Measurements from ENCODE around the gene ADA. TPM values are rescaled to one million over a fixed set of nuclear protein-coding genes. Genes with fewer than 3 reads are reported as not detected.

Gene ADA
- total RNA-seq, 5 donors from 2014 or later (not counting 1 experiment from before 2014, with no cell fraction given): 21.9 to 42.1 (median 33.3) TPM

DNA sequence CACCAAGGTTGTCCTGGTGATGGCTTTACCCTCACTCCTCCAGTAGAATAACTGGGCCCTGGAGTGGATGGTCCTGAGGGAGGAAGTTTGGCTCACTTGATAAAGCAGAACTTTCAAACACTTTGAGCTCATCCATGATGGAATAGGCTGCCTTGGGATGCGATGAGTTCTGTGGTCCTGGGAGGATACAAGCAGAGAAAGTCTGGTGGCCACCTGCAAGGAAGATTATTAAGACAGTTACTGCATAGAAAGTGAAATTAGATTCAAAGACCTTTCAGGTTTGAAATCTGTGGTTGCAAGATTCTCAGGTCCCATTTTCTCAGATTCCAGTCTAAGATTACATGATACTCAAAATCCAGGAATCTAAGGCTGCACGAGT lies 43.8 kb upstream of the ADA start:
- ChIA-PET CTCF (interaction anchor here in 1 of 2 donors (0.6 kb wide), 1 partner anchor 358 kb away, joined by 12 read pairs; no protein-coding TSS in a partner anchor), POLR2A (no interaction called here)
- H3K27me3 ChIP-seq (replicated peaks in 1 of 2; ENCODE audit: control insufficient read depth in 2 of 2, extremely low read depth in 1 of 2, insufficient read depth in 2 of 2, low read length in 1 of 2): no peaks in the 10 kb centered on the region
- WGBS (ENCODE audit: insufficient coverage): 43% methylated on average over 1 of the region's 2 CpGs
- H3K4me1 ChIP-seq (ENCODE audit: control insufficient read depth in 1 of 2, extremely low read depth in 1 of 2, insufficient read depth in 2 of 2, low read length in 2 of 2): no peaks in the 10 kb centered on the region
- Mint-ChIP-seq H3K27ac (no peak overlapping the region), H3K4me1 (peaks cover 0 to 6% (median 0%) of the 10 kb centered on the region in 3 donors), H3K4me3 (no peak overlapping the region), H3K9me3 (peaks cover 0 to 4% (median 0%) of the 10 kb centered on the region in 3 donors), H3K36me3 (no peaks in the 10 kb centered on the region), H3K27me3 (no peaks in the 10 kb centered on the region)
- H3K9me3 ChIP-seq: no peaks in the 10 kb centered on the region
- H3K4me3 ChIP-seq (ENCODE audit: control insufficient read depth in 1 of 2, extremely low read depth in 1 of 2, low read length in 1 of 2): no peak overlapping the region
- DNase-seq: no peak
- no peak overlapping the region for H3K27ac ChIP-seq (ENCODE audit: low read length)
- no peaks in the 10 kb centered on the region for H3K36me3 ChIP-seq (ENCODE audit: control insufficient read depth in 2 of 2, extremely low read depth in 1 of 2, insufficient read depth in 1 of 2, low read length in 1 of 2)
- no peak for ATAC-seq (replicated peaks in 1 of 4)

DNA sequence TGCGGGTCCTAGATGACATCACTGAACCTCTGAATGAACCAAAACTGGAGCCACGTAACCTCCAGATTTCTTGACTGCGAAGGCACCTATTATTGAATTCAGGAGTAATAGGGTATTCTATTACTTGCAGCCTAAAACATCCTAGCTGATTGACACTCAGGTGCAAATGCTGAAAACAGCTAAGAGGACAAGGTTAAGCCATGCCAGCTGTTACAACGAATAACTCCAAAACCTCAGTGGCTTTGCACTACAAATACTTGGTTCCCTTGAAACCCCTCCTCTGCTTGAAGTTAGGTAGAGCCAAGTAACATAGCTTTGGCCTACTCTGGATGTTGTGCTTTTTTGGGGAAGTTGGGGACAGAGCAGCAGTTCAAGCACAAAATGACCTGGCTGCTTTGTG lies 42.7 kb upstream of the ADA start:
- no peaks in the 10 kb centered on the region for H3K4me1 ChIP-seq (ENCODE audit: control insufficient read depth in 1 of 2, extremely low read depth in 1 of 2, insufficient read depth in 2 of 2, low read length in 2 of 2)
- no peak overlapping the region for H3K27ac ChIP-seq (ENCODE audit: low read length)
- no peak overlapping the region for H3K27ac Mint-ChIP-seq
- no peaks in the 10 kb centered on the region for H3K36me3 Mint-ChIP-seq
- peaks cover 0 to 6% (median 0%) of the 10 kb centered on the region in 3 donors for H3K4me1 Mint-ChIP-seq
- ATAC-seq (replicated peaks in 1 of 4) (no peak), DNase-seq (no peak)
- ChIA-PET CTCF (no interaction called here), POLR2A (no interaction called here)
- peaks cover 0 to 4% (median 0%) of the 10 kb centered on the region in 3 donors for H3K9me3 Mint-ChIP-seq
- H3K36me3 ChIP-seq (ENCODE audit: control insufficient read depth in 2 of 2, extremely low read depth in 1 of 2, insufficient read depth in 1 of 2, low read length in 1 of 2): no peaks in the 10 kb centered on the region
- H3K4me3 Mint-ChIP-seq: no peak overlapping the region
- H3K27me3 Mint-ChIP-seq: no peaks in the 10 kb centered on the region
- no peaks in the 10 kb centered on the region for H3K9me3 ChIP-seq
- H3K4me3 ChIP-seq (ENCODE audit: control insufficient read depth in 1 of 2, extremely low read depth in 1 of 2, low read length in 1 of 2): no peak overlapping the region
- WGBS (ENCODE audit: insufficient coverage): 100% methylated on average over 2 of the region's 4 CpGs
- H3K27me3 ChIP-seq (replicated peaks in 1 of 2; ENCODE audit: control insufficient read depth in 2 of 2, extremely low read depth in 1 of 2, insufficient read depth in 2 of 2, low read length in 1 of 2): no peaks in the 10 kb centered on the region

- Mint-ChIP-seq H3K4me1 (peaks cover 0 to 6% (median 0%) of the 10 kb centered on the region in 3 donors), H3K9me3 (peaks cover 0 to 4% (median 0%) of the 10 kb centered on the region in 3 donors), H3K27me3 (no peaks in the 10 kb centered on the region), H3K36me3 (no peaks in the 10 kb centered on the region), H3K4me3 (no peak overlapping the region), H3K27ac (no peak overlapping the region)
- ATAC-seq (replicated peaks in 1 of 4) (no peak), DNase-seq (no peak)
- H3K4me3 ChIP-seq (ENCODE audit: control insufficient read depth in 1 of 2, extremely low read depth in 1 of 2, low read length in 1 of 2): no peak overlapping the region
- ChIA-PET POLR2A (no interaction called here), CTCF (no interaction called here)
- H3K36me3 ChIP-seq (ENCODE audit: control insufficient read depth in 2 of 2, extremely low read depth in 1 of 2, insufficient read depth in 1 of 2, low read length in 1 of 2): no peaks in the 10 kb centered on the region
- no peak overlapping the region for H3K27ac ChIP-seq (ENCODE audit: low read length)
- H3K9me3 ChIP-seq: no peaks in the 10 kb centered on the region
- H3K27me3 ChIP-seq (replicated peaks in 1 of 2; ENCODE audit: control insufficient read depth in 2 of 2, extremely low read depth in 1 of 2, insufficient read depth in 2 of 2, low read length in 1 of 2): no peaks in the 10 kb centered on the region
- no peaks in the 10 kb centered on the region for H3K4me1 ChIP-seq (ENCODE audit: control insufficient read depth in 1 of 2, extremely low read depth in 1 of 2, insufficient read depth in 2 of 2, low read length in 2 of 2)
These were observed 42.1 kb upstream of the ADA start for GRCh38 chr20:44693627-44694026.

- 42% methylated on average over 3 of the region's 7 CpGs for WGBS (ENCODE audit: insufficient coverage)
- POLR2A ChIA-PET: no interaction called here
These were observed 41.5 kb upstream of the ADA start for GRCh38 chr20:44692932-44693480.

GRCh38 chr20:44691424-44692423 lies 40.2 kb upstream of the ADA start:
- ChIA-PET CTCF (interaction anchor here (0.6 to 0.9 kb wide), 3 partner anchors 9 to 56 kb away, joined by 3 to 5 read pairs (median 3); no protein-coding TSS in a partner anchor), POLR2A (interaction anchor here in 1 of 2 donors (0.6 kb wide), 1 partner anchor 11 kb away, joined by 4 read pairs; no protein-coding TSS in a partner anchor)
- H3K4me3 Mint-ChIP-seq: no peak overlapping the region
- ATAC-seq (replicated peaks in 1 of 4): no peak
- peaks cover 4 to 7% of the 10 kb centered on the region in 2 donors for H3K27me3 Mint-ChIP-seq
- peaks cover 0 to 6% (median 0%) of the 10 kb centered on the region in 3 donors for H3K4me1 Mint-ChIP-seq
- no peaks in the 10 kb centered on the region for H3K36me3 Mint-ChIP-seq
- DNase-seq: no peak
- H3K27ac Mint-ChIP-seq: no peak overlapping the region
- no peaks in the 10 kb centered on the region for H3K9me3 ChIP-seq
- peaks cover 0 to 4% (median 0%) of the 10 kb centered on the region in 3 donors for H3K9me3 Mint-ChIP-seq
- H3K4me1 ChIP-seq (ENCODE audit: control insufficient read depth in 1 of 2, extremely low read depth in 1 of 2, insufficient read depth in 2 of 2, low read length in 2 of 2): no peaks in the 10 kb centered on the region
- 100% methylated on average over 4 of the region's 7 CpGs for WGBS (ENCODE audit: insufficient coverage)
- H3K27ac ChIP-seq (ENCODE audit: low read length): no peak overlapping the region
- peaks cover 0 to 2% of the 10 kb centered on the region in 2 experiments for H3K27me3 ChIP-seq (replicated peaks in 1 of 2; ENCODE audit: control insufficient read depth in 2 of 2, extremely low read depth in 1 of 2, insufficient read depth in 2 of 2, low read length in 1 of 2)
- no peaks in the 10 kb centered on the region for H3K36me3 ChIP-seq (ENCODE audit: control insufficient read depth in 2 of 2, extremely low read depth in 1 of 2, insufficient read depth in 1 of 2, low read length in 1 of 2)
- H3K4me3 ChIP-seq (ENCODE audit: control insufficient read depth in 1 of 2, extremely low read depth in 1 of 2, low read length in 1 of 2): no peak overlapping the region

More at GRCh38 chr20:44692932-44693480, 41.5 kb upstream of the ADA start:
- Mint-ChIP-seq H3K27me3 (no peaks in the 10 kb centered on the region), H3K4me1 (peaks cover 0 to 6% (median 0%) of the 10 kb centered on the region in 3 donors), H3K9me3 (peaks cover 0 to 4% (median 0%) of the 10 kb centered on the region in 3 donors), H3K27ac (no peak overlapping the region), H3K36me3 (no peaks in the 10 kb centered on the region), H3K4me3 (no peak overlapping the region)
- Histone ChIP-seq H3K27me3 (replicated peaks in 1 of 2; ENCODE audit: control insufficient read depth in 2 of 2, extremely low read depth in 1 of 2, insufficient read depth in 2 of 2, low read length in 1 of 2) (no peaks in the 10 kb centered on the region), H3K27ac (ENCODE audit: low read length) (no peak overlapping the region), H3K4me1 (ENCODE audit: control insufficient read depth in 1 of 2, extremely low read depth in 1 of 2, insufficient read depth in 2 of 2, low read length in 2 of 2) (no peaks in the 10 kb centered on the region), H3K9me3 (no peaks in the 10 kb centered on the region), H3K36me3 (ENCODE audit: control insufficient read depth in 2 of 2, extremely low read depth in 1 of 2, insufficient read depth in 1 of 2, low read length in 1 of 2) (no peaks in the 10 kb centered on the region), H3K4me3 (ENCODE audit: control insufficient read depth in 1 of 2, extremely low read depth in 1 of 2, low read length in 1 of 2) (no peak overlapping the region)
- no peak for DNase-seq
- no peak for ATAC-seq (replicated peaks in 1 of 4)
- CTCF ChIA-PET: no interaction called here

GRCh38 chr20:44690781-44691423 lies 39.4 kb upstream of the ADA start:
- ChIA-PET POLR2A (no interaction called here), CTCF (no interaction called here)
- WGBS (ENCODE audit: insufficient coverage): 83% methylated on average over 5 of the region's 9 CpGs
- no peak for ATAC-seq (replicated peaks in 1 of 4)
- no peak overlapping the region for H3K4me3 ChIP-seq (ENCODE audit: control insufficient read depth in 1 of 2, extremely low read depth in 1 of 2, low read length in 1 of 2)
- Mint-ChIP-seq H3K36me3 (no peaks in the 10 kb centered on the region), H3K4me3 (no peak overlapping the region), H3K4me1 (peaks cover 0 to 6% (median 0%) of the 10 kb centered on the region in 3 donors), H3K27me3 (peaks cover 4 to 7% of the 10 kb centered on the region in 2 donors), H3K9me3 (peaks cover 0 to 4% (median 0%) of the 10 kb centered on the region in 3 donors), H3K27ac (no peak overlapping the region)
- H3K27ac ChIP-seq (ENCODE audit: low read length): no peak overlapping the region
- no peaks in the 10 kb centered on the region for H3K9me3 ChIP-seq
- H3K27me3 ChIP-seq (replicated peaks in 1 of 2; ENCODE audit: control insufficient read depth in 2 of 2, extremely low read depth in 1 of 2, insufficient read depth in 2 of 2, low read length in 1 of 2): peaks cover 0 to 7% of the 10 kb centered on the region in 2 experiments
- no peaks in the 10 kb centered on the region for H3K36me3 ChIP-seq (ENCODE audit: control insufficient read depth in 2 of 2, extremely low read depth in 1 of 2, insufficient read depth in 1 of 2, low read length in 1 of 2)
- no peaks in the 10 kb centered on the region for H3K4me1 ChIP-seq (ENCODE audit: control insufficient read depth in 1 of 2, extremely low read depth in 1 of 2, insufficient read depth in 2 of 2, low read length in 2 of 2)
- no peak for DNase-seq

All from T-cell (primary cell).